ACC112 (cell line): Measurements from ENCODE around the gene TTC31.
A peak's percentile ranks its signal among the peaks of the same experiment; 100 is the strongest.

Experiments
- H2AFZ ChIP-seq: fragments of 200-600 bp; sonication (generic); one replicate; pipeline ENCODE4 v1.6.0; 2017; ENCODE audit warnings: antibody characterized with exemption, low read length; ENCODE audit not compliant: unreplicated experiment
- H3K27ac ChIP-seq: fragments of 200-600 bp; sonication (generic); 2 replicates; pipeline ENCODE4 v1.5.1; 2014; ENCODE audit warnings: low read depth, mild to moderate bottlenecking, antibody characterized with exemption, low read length, moderate library complexity
- H3K27me3 ChIP-seq: fragments of 200-600 bp; sonication (generic); 2 replicates; pipeline ENCODE4 v1.6.1; 2014; ENCODE audit warnings: mild to moderate bottlenecking, antibody characterized with exemption, low read length, moderate library complexity, mixed read lengths; ENCODE audit not compliant: insufficient read depth
- H3K36me3 ChIP-seq: fragments of 200-600 bp; sonication (generic); 2 replicates; pipeline ENCODE4 v1.6.1; 2016; ENCODE audit warnings: mild to moderate bottlenecking, antibody characterized with exemption, low read length, moderate library complexity, mixed read lengths; ENCODE audit not compliant: insufficient read depth
- H3K4me1 ChIP-seq: fragments of 200-600 bp; sonication (generic); one replicate; pipeline ENCODE4 v1.6.1; 2016; ENCODE audit warnings: low read length, mixed read lengths; ENCODE audit not compliant: insufficient read depth, unreplicated experiment, control insufficient read depth
- H3K4me3 ChIP-seq: fragments of 200-600 bp; sonication (generic); 2 replicates; pipeline ENCODE4 v1.5.1; 2014; ENCODE audit warnings: mild to moderate bottlenecking, low read depth, low read length
- H3K79me2 ChIP-seq: fragments of 200-600 bp; sonication (generic); one replicate; pipeline ENCODE4 v1.6.0; 2016; ENCODE audit warnings: low read length; ENCODE audit not compliant: control insufficient read depth, unreplicated experiment, insufficient read depth

TTC31 gene

GRCh38 chr2:74488643-74489481 lies 6.0 kb downstream of the TTC31 start:
- Histone ChIP-seq H3K4me3 (no peak overlapping the region), H2AFZ (no peak overlapping the region), H3K27ac (no peak overlapping the region), H3K4me1 (peaks cover 11% of the 10 kb centered on the region), H3K36me3 (peaks cover 14% of the 10 kb centered on the region; the same call in 1 of the 2 replicates), H3K79me2 (peaks cover 6% of the 10 kb centered on the region), H3K27me3 (no peaks in the 10 kb centered on the region)

DNA sequence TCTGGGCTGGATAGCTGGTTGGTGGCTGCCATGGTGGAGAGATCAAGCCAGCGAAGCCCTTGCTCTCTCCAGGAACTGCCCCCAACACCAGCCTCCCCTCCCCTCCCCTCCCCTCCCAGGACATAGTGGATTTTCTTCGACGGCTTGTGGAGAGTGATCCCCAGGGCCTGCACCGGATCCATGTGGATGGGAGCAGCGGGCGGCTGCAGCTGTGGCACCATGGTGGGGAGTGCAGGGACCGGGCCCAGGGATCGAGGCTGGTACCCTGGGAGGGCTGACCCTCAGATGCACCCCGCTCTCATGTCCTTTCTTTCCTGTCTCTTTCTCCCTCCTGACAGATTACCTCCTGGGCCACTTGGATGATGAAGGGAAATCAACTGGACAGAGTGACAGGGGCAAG lies 7.0 kb downstream of the TTC31 start:
- Histone ChIP-seq H3K79me2 (no peaks in the 10 kb centered on the region), H3K4me1 (peaks cover 10% of the 10 kb centered on the region), H3K27ac (no peak overlapping the region), H3K36me3 (peaks cover 14% of the 10 kb centered on the region; the same call in 1 of the 2 replicates), H3K4me3 (no peak overlapping the region), H3K27me3 (no peaks in the 10 kb centered on the region), H2AFZ (no peak overlapping the region)

- H3K4me3 ChIP-seq, result no peak overlapping the region
- H3K79me2 ChIP-seq, result no peaks in the 10 kb centered on the region
- H3K27ac ChIP-seq, result no peak overlapping the region
- no peaks in the 10 kb centered on the region for H3K27me3 ChIP-seq
- H3K36me3 ChIP-seq, result peaks cover 14% of the 10 kb centered on the region; the same call in 1 of the 2 replicates
- H3K4me1 ChIP-seq, result peaks cover 10% of the 10 kb centered on the region
- H2AFZ ChIP-seq, result no peak overlapping the region
These were observed 9.0 kb downstream of the TTC31 start for GRCh38 chr2:74491648-74492544.

DNA sequence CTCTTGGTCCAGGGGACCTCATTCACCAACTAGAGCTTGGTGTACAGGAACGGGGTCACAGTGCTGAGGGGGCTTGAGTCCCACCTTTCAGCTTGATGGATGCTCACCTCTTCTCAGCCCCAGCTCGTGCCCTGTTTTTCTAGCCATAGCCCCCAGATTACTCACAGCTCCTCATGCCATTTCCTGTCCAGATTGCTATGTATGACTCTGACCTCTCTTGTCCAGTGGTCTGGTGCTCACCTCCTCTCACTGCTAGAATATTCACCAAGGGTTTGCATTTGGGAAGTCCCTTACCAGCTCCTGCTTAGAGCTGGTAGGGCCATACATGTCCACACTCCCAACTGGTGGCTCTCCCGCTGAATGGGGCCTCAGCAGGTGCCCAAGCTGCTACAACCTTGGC lies 10.7 kb downstream of the TTC31 start:
- no peaks in the 10 kb centered on the region for H3K79me2 ChIP-seq
- no peaks in the 10 kb centered on the region for H3K27me3 ChIP-seq
- H2AFZ ChIP-seq, result no peak overlapping the region
- peaks cover 17% of the 10 kb centered on the region for H3K4me1 ChIP-seq
- no peak overlapping the region for H3K27ac ChIP-seq
- H3K36me3 ChIP-seq, result peaks cover 14% of the 10 kb centered on the region; the same call in 1 of the 2 replicates
- H3K4me3 ChIP-seq, result no peak overlapping the region

GRCh38 chr2:74495440-74495839 lies 12.6 kb downstream of the TTC31 start:
- peaks cover 14% of the 10 kb centered on the region; the same call in 1 of the 2 replicates for H3K36me3 ChIP-seq
- no peak overlapping the region for H2AFZ ChIP-seq
- H3K27ac ChIP-seq, result no peak overlapping the region
- H3K79me2 ChIP-seq, result no peaks in the 10 kb centered on the region
- peaks cover 17% of the 10 kb centered on the region for H3K4me1 ChIP-seq
- no peaks in the 10 kb centered on the region for H3K27me3 ChIP-seq
- H3K4me3 ChIP-seq, result no peak overlapping the region

- peaks cover 4% of the 10 kb centered on the region; the same call in 1 of the 2 replicates for H3K36me3 ChIP-seq
- H3K27me3 ChIP-seq, result no peaks in the 10 kb centered on the region
- H3K79me2 ChIP-seq, result peaks cover under 1% of the 10 kb centered on the region
- H3K4me1 ChIP-seq, result peaks cover 22% of the 10 kb centered on the region
- H3K27ac ChIP-seq, result no peak overlapping the region
- H2AFZ ChIP-seq, result no peak overlapping the region
- H3K4me3 ChIP-seq, result no peak overlapping the region
These were observed 14.3 kb downstream of the TTC31 start for GRCh38 chr2:74496997-74497776.

GRCh38 chr2:74497777-74498499 lies 15.1 kb downstream of the TTC31 start:
- no peak overlapping the region for H2AFZ ChIP-seq
- H3K79me2 ChIP-seq, result peaks cover 3% of the 10 kb centered on the region
- no peaks in the 10 kb centered on the region for H3K27me3 ChIP-seq
- peaks cover 23% of the 10 kb centered on the region for H3K4me1 ChIP-seq
- H3K4me3 ChIP-seq, result peak overlapping the region; percentile 81
- no peaks in the 10 kb centered on the region for H3K36me3 ChIP-seq
- H3K27ac ChIP-seq, result no peak overlapping the region

GRCh38 chr2:74498500-74499266 lies 15.8 kb downstream of the TTC31 start:
- no peak overlapping the region for H3K27ac ChIP-seq
- H3K4me3 ChIP-seq, result peak overlapping the region; percentile 81
- peak overlapping the region; percentile 42 for H2AFZ ChIP-seq
- peaks cover 16% of the 10 kb centered on the region for H3K4me1 ChIP-seq
- peaks cover 8% of the 10 kb centered on the region for H3K79me2 ChIP-seq
- no peaks in the 10 kb centered on the region for H3K36me3 ChIP-seq
- no peaks in the 10 kb centered on the region for H3K27me3 ChIP-seq

DNA sequence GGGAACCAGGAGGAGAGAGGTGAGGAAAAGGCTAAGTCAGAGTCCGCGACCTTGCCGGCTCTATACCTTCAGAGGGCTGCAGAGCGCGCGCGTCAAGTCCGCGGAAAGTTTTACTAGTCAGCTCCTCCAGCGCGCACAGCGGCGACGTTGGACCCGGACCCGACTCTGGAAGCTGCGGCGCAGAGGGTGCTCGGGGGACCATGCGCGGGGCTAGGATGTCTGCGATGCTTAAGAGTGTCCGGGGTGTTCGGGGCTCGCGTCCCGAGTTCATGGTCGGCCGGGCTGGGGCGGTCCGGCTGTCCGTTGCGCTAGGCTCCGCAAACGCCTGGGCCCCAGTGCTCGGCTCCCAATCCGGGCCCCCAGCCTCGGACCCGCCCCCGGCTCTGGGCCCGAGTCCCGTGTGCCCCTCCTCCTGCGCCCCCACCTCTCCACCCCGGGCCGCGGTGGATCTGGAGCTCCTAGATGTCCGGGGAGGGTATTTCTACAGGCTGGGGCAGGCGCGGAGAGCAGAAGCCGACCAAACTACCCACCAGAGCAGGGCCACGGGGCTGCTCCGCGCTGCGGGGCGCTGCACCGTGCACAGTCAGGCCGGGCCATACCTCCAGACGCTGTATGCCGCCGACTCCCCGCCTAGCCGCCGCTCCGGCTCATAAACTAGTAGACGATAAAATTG lies 16.5 kb downstream of the TTC31 start, which contains the start of gene LBX2:
Gene LBX2, minus strand, starts transcription at position 337 of the 673 bp plus-strand sequence. Its CDS starts 66 bp downstream, at position 271.
- H3K27ac ChIP-seq, result no peak within 1 kb of the TSS
- no peaks in the 10 kb centered on the region for H3K27me3 ChIP-seq
- H3K4me1 ChIP-seq, result peaks cover 19% of the 10 kb centered on the region
- peak within 1 kb of the TSS; percentile 42 for H2AFZ ChIP-seq
- H3K36me3 ChIP-seq, result no peaks in the 10 kb centered on the region
- peak within 1 kb of the TSS; percentile 81 for H3K4me3 ChIP-seq
- peaks cover 15% of the 10 kb centered on the region for H3K79me2 ChIP-seq
